Peyer's patch (tissue), 4 donors: ENCODE measurements around the gene EFCAB14.

Experiments used
- CTCF ChIP-seq, 6 experiments: fragments of 450-650 bp in 4 of 6; fragments of 200-600 bp in 2 of 6; sonication (generic) in 1 of 6; IDR thresholded peaks; one replicate each; pipeline ENCODE4 v1.5.1; 2017 to 2019; ENCODE audit warnings: antibody characterized with exemption in 6 of 6, mild to moderate bottlenecking in 3 of 6, moderate library complexity in 1 of 6
- POLR2A ChIP-seq, 2 donors: fragments of 450-650 bp; IDR thresholded peaks; one replicate each; pipeline ENCODE4 v1.5.1; 2017; ENCODE audit warnings: antibody characterized with exemption in 2 of 2, mild to moderate bottlenecking in 2 of 2, moderate library complexity in 2 of 2

- TF ChIP-seq CTCF (IDR thresholded peaks at IDR 0.05) (no peak), POLR2A (IDR thresholded peaks at IDR 0.05) (no peak)
Measured at GRCh38 chr1:46760558-46761166, 41.7 kb upstream of the EFCAB14 start.
